Stimulated activated CD4-positive, alpha-beta T cell treated with anti-CD3 and anti-CD28 coated beads, TNF-alpha, amount 100 ng/mL, for 1 hour (primary cell): ENCODE data around the gene TSSK6.

Experiments used
- DNase-seq, 3 donors: peaks; one replicate each; pipeline ENCODE4 v3.0.0-alpha.2; 2020; ENCODE audit warnings: low read depth in 3 of 3, low spot score in 1 of 3

The TSSK6 gene

DNA sequence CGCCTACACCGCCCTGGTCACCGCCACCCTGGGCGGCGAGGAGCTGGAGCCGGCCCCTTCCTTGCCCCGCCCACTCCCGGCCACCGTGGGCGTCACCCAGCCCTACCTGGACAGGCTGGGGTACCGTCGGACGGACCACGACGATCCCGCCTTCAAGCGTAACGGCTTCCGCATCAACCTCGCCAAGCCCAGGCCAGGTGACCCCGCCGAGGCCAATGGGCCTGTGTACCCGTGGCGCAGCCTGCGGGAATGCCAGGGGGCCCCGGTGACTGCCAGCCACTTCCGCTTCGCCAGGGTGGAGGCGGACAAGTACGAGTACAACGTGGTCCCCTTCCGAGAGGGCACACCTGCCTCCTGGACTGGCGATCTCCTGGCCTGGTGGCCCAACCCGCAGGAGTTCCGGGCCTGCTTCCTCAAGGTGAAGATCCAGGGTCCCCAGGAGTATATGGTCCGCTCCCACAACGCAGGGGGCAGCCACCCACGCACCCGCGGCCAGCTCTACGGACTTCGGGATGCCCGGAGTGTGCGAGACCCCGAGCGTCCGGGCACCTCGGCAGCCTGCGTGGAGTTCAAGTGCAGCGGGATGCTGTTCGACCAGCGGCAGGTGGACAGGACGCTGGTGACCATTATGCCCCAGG is 29.7 kb upstream of the TSSK6 start:
- DNase-seq = no peak

- no peak for DNase-seq
Observed at GRCh38 chr19:19544257-19544953, 29.1 kb upstream of the TSSK6 start.

GRCh38 chr19:19543640-19544039 is 28.3 kb upstream of the TSSK6 start:
- DNase-seq = no peak

- no peak for DNase-seq
Observed at GRCh38 chr19:19543101-19543500, 27.8 kb upstream of the TSSK6 start.

DNA sequence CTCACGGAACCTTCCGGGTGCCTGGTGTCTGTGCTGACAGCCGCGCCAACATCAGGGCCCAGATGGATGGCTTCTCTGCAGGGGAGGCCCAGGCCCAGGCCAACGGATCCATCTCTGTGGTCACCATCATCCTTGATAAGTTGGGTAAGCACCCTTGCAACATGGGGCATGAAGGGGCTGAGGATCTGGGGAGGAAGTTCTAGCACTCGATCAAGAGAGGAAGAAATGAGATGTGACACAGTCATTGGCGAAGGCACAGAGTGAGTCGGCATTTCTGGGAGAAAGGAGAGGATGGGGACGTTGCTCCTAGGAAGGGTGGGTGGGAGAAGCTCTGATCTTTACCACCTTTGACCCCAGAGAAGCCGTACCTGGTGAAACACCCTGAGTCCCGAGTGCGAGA is 27.2 kb upstream of the TSSK6 start:
- DNase-seq = no peak

GRCh38 chr19:19541616-19542015 is 26.3 kb upstream of the TSSK6 start:
- DNase-seq = no peak

GRCh38 chr19:19540715-19541515 is 25.6 kb upstream of the TSSK6 start:
- peak; percentile 29 to 72 (median 46) for DNase-seq

DNA sequence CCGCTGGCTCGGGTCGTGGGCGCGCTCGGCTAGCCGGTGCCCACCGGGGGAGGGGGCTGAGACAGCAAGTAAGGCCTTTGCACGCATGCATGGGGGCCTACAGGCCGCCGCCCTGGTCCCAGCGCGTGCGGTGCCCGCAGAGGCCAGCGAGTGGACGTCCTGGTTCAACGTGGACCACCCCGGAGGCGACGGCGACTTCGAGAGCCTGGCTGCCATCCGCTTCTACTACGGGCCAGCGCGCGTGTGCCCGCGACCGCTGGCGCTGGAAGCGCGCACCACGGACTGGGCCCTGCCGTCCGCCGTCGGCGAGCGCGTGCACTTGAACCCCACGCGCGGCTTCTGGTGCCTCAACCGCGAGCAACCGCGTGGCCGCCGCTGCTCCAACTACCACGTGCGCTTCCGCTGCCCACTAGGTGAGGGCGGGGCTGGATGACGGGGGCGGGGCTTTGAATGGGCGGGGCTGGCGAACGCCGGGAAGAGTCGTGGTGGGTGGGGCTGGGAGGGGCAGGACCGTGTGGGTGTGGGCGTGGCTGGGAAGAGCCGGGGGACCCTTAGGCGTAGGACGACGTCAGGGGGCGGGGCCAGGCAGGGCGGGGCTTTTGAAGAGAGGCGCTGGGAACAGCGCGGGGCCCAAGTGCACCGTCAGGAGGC is 24.8 kb upstream of the TSSK6 start:
- DNase-seq = peak in 1 of 3 donors; percentile 59

DNA sequence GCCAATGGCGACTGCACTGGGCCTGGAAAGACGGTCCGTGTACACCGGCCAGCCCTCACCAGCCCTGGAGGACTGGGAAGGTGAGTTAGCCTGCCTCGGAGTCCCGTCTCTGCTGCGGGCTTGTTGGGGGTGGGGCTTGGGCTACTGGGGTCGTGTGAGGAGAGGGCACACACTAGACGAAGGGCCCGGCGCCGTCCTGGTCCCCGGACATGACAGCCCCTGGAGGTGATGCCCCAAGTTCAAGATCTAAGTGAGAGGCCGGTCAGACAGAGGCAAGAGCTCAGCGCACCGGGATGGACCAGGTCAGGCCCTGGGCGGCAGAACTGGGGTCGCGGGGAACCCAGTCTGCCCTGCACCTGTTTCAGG is 24.3 kb upstream of the TSSK6 start:
- DNase-seq = no peak

DNA sequence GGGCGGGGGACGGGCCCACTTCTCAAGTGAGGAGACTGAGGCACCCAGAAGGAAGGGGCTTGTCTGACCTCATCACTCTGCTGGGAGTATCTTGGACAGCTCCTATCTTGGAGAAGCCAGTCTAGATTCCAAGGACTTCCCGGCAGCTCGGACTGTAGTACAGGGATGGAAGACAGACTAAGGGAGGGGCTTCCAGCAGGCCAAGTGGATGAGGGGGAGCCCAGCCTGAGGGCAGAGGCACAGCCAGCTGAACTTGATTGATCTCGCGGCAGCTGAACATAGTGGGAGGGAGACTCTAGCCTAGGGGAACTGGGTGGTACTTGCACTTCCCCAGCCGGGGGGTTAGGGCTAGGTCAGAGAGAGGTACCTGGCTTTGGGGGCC is 23.4 kb upstream of the TSSK6 start:
- DNase-seq = no peak

DNA sequence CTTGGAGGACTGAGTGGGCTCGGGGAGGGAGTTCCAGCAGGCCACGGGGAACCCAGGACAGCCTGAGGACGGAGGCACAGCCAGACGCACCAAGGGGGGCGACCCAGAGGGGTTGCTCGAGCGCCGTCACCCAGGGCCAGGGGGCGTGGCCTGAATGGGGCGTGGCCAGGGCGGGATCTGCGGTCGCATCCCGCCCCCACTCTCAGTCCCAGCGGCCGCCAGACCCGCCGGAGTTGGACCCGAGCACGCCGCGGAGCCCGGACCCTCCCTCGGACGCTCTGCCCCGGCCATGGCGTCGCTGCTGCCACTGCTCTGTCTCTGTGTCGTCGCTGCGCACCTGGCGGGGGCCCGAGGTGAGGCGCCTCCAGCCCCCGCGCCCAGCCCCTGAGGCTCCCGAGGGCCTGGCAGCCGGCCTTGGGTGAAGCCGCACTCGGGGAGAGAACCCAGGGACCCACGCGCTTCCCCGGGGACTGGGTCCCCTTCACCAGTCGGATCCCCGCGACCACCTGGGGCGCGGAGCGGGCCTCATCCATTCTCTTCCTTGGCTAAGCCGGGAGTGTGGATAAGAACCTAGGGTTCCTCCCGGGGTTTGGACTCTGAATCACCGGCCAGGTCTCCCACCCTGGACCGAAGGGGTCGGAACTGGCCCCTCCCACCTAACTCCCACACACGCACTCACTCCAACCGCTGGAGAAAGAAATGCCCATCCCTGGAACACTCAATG is 22.9 kb upstream of the TSSK6 start, which contains the start of gene CILP2:
TSS of gene CILP2 (plus strand) at position 205 of the 724 bp plus-strand sequence. CDS start at position 290, 85 bp downstream.
- DNase-seq = no peak

DNA sequence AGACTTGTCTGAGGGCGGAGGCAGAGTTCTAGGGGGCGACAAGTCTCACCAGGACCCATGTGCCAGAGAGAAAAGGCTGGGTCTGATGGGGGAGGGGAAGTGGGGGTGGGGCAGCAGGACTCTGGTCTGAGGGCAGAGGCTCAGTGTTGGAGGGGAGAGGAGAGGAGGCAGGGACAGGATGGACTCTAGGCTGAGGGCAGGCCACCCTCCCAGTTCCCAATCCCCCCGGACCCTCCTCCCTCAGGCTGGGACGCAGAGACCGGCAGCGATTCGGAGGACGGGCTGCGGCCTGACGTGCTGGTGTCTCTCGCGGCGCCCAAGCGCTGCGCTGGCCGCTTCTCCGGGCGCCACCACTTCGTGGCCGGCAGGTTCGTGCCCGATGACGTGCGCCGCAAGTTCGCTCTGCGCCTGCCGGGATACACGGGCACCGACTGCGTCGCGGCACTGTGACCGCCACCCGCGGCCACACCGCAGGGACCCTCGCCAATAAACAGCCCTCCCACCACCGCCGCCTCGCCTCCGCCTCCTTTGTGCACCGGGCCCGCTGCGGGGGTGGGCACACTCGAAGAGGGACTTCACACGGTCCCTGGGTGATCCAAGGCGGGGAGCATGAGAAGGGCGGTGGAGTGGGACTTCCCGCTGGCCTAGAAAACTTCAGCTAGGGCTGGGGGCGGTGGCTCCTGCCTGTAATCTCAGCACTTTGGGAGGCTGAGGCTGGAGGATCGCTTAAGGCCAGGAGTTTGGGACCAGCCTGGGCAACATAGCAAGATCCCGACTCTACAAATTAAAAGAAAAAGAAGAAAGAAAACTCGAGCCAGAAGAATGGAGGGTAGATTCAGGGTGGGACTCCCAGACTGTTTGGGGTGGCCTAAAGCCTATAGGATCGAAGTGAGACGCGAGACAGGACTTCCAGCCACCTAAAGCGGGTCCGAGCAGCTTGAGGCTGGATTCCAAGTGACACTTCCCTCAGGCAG is 22.0 kb upstream of the TSSK6 start:
- DNase-seq = no peak

DNA sequence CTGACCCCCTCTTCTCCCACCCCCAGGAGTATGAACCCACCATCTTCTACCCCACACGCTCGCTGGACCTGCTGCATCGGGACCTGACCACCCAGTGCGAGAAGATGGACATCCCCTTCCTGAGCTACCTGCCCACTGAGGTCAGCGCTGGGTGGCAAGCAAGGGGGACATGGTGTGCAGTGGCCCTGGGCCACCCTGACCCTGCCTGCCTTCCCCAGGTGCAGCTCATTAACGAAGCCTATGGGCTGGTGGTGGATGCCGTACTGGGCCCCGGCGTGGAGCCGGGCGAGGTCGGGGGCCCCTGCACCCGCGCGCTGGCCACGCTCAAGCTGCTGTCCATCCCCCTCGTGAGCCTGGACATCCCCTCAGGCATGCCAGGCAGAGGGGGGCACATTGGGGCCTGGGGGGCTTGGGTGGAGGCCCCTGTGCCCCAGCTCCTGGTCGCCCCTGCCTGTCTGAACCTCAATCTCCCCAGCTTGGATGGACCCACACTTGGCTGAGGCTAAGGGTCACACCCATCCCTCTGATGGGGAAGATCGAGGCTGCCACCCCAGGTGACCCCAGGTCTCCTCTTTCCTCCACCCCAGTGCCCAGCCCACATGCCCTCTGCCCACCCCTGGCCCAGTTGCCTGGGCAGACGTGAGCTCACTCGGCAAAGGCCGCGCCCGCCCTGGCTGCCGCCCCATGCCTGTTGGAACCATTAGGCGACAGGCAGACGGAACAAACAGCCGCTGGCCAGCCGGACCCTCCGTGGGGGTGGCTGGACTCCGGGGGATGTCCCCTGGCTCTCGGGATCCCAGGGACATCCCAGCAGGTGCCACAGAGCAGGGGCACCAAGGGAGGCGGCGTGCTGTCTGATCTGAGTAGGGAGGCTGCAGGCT is 20.2 kb upstream of the TSSK6 start:
- no peak for DNase-seq

DNA sequence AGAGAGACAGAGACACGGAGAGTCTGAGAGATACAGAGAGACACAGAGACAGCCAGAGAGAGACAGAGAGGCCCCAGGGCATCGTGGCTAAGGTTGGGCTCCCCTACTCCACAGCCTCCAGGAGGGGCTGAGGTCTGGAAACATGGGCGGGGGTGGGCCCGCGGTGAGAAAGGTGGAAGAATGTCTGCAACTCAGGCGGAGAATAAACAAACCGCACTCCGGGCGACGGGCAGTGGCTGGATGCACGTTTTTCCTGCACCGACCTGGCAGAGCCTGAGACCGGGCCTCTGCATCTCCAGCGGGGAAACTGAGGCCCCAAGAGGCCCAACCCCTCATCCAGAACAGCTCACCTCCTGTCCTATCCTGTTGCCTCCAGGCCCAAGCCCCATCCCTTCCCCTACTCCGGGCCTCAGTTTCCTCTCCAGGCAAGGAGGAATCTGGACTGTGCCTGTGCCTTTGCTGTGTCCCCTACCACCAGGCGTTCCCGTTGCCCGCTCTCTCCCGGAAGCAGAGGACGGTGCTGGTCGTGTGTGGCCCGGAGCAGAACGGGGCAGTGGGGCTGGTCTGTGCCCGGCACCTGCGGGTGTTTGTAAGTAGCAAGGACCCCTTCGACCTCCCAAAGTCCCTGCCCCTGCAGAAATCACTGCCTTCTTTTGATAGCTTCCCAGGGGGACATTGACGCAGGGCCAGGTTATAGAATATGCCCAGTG is 19.4 kb upstream of the TSSK6 start:
- DNase-seq = no peak

DNA sequence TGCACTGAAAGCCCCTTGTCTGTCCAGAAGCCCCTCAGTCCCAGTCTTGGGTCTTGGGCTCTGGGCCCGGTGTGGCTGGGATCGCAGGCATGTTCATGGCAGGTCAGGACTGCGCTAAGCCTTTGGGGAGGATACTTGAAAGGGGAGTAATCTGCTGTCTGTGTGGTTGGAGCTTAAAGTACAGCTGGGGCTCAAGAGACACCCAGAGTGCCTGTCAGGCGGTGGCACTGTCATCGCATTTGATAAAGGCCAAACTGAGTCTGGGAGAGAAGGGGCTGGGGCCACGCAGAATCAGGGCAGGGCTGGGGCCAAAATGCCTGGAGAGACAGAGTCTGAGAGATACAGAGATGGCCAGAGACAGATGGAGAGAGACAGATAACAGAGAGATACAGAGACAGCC is 18.5 kb upstream of the TSSK6 start:
- no peak for DNase-seq

DNA sequence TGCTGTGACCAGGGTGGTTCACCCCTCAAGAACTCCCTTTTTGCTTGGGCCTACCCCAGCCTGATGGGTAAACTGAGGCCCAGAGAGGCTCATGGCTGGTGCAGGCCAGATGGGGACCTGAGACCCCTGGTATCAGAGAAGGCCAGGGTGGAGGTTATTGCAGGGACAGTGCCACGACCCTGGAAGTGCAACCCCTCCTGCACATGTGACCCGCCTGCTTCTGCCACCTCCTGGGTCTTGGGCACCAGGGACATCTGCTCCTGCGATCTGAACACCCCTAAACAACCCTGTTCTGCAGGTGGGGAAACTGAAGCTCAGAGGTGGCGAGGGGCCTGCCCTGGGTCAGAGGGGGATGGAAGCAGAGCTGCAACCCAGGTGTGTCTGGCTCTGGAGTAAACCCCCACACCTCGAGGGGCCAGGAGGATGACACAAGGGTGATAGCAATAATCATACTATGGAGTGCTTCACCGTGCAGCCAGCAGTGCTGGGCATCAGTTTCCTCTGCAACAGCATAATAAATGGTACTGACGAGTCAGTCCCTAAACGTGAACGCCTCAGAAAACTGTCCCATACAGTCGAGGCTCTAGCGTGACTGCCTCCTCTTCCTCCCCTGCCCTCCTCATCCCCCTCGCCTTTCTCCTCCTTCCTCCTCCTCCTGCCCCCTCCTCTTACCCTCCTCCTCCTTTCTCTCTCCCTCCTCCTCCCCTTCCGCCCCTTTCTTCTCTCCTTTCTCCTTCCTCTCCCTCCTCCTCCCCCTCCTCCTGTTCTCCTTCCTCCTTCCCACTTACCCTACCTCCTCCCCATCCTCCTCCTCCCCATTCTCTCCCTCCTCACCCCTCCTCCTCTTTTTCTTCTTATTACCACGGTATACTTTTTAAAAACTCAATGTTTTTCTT is 17.7 kb upstream of the TSSK6 start:
- no peak for DNase-seq
